ENCODE data around the gene VEZT. TPM values are rescaled to one million over a fixed set of nuclear protein-coding genes. Genes with fewer than 3 reads are reported as not detected.

The VEZT gene
- total and polyA plus RNA-seq, 9 of the 15 experiments (the other 6 are each of a cell fraction or from before 2014, with no cell fraction given) = 16.1 to 61.5 (median 32.6) TPM

GRCh38 chr12:95216711-95217376 lies 763 bp upstream of the VEZT start (continued):
- TF ChIP-seq, protein P1, sequence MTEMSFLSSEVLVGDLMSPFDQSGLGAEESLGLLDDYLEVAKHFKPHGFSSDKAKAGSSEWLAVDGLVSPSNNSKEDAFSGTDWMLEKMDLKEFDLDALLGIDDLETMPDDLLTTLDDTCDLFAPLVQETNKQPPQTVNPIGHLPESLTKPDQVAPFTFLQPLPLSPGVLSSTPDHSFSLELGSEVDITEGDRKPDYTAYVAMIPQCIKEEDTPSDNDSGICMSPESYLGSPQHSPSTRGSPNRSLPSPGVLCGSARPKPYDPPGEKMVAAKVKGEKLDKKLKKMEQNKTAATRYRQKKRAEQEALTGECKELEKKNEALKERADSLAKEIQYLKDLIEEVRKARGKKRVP (CRISPR knock-in tag; IDR thresholded peaks at IDR 0.05) = no peak
- TF ChIP-seq ZBTB8A (IDR thresholded peaks at IDR 0.05; ENCODE audit: partially characterized antibody) (no peak), ARID1B (IDR thresholded peaks at IDR 0.05) (no peak), BRD4 (IDR thresholded peaks at IDR 0.05) (no peak), NR1H2 (CRISPR knock-in tag; IDR thresholded peaks at IDR 0.05) (no peak), ZNF184 (CRISPR knock-in tag; IDR thresholded peaks at IDR 0.05) (no peak), RCOR1 (IDR thresholded peaks at IDR 0.05; ENCODE audit: borderline replicate concordance in 1 of 2, low read depth in 2 of 2, low read length in 2 of 2) (no peak), ATF6 (CRISPR knock-in tag; IDR thresholded peaks at IDR 0.05) (no peak), ZNF318 (IDR thresholded peaks at IDR 0.05; ENCODE audit: borderline replicate concordance in 1 of 2, low read depth in 1 of 2) (no peak), TEAD4 (IDR thresholded peaks at IDR 0.05; ENCODE audit: low read length) (0 out of 2 replicates have a peak, but pooled peaks have one; percentile 4), TEAD4 (CRISPR knock-in tag; IDR thresholded peaks at IDR 0.05; ENCODE audit: borderline replicate concordance) (no peak), FOXP1 (CRISPR knock-in tag; IDR thresholded peaks at IDR 0.05) (peak; percentile 61; the same call in 1 of the 2 replicates)
- TF ChIP-seq, protein P2, sequence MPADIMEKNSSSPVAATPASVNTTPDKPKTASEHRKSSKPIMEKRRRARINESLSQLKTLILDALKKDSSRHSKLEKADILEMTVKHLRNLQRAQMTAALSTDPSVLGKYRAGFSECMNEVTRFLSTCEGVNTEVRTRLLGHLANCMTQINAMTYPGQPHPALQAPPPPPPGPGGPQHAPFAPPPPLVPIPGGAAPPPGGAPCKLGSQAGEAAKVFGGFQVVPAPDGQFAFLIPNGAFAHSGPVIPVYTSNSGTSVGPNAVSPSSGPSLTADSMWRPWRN (IDR thresholded peaks at IDR 0.05; ENCODE audit: low read depth) = no peak
- TF ChIP-seq, protein P3, sequence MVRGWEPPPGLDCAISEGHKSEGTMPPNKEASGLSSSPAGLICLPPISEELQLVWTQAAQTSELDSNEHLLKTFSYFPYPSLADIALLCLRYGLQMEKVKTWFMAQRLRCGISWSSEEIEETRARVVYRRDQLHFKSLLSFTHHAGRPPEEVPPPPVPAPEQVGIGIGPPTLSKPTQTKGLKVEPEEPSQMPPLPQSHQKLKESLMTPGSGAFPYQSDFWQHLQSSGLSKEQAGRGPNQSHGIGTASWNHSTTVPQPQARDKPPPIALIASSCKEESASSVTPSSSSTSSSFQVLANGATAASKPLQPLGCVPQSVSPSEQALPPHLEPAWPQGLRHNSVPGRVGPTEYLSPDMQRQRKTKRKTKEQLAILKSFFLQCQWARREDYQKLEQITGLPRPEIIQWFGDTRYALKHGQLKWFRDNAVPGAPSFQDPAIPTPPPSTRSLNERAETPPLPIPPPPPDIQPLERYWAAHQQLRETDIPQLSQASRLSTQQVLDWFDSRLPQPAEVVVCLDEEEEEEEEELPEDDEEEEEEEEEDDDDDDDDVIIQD (CRISPR knock-in tag; IDR thresholded peaks at IDR 0.05) = no peak

All from K562 (cell line).